Myocyte (in vitro differentiated cells): ENCODE data around the gene RAB34. TPM values are rescaled to one million over a fixed set of nuclear protein-coding genes. Genes with fewer than 3 reads are reported as not detected.

Experiments used
- DNase-seq: peaks from one replicate; pipeline ENCODE4 v3.0.0-alpha.2; 2012; ENCODE audit warnings: low read depth
- polyA plus RNA-seq: library from polyadenylated mRNA; unstranded; fragments of >200 nt; gene quantifications from one replicate; pipeline ENCODE4 v1.2.1, GENCODE V29; 2012; ENCODE audit warnings: missing spikeins
- total RNA-seq: library from RNA; depleted of rRNA; stranded (reverse); fragments of >200 nt; gene quantifications from 2 replicates; pipeline ENCODE4 v1.2.3, GENCODE V29; 2014

The RAB34 gene, protein sequence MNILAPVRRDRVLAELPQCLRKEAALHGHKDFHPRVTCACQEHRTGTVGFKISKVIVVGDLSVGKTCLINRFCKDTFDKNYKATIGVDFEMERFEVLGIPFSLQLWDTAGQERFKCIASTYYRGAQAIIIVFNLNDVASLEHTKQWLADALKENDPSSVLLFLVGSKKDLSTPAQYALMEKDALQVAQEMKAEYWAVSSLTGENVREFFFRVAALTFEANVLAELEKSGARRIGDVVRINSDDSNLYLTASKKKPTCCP
- total RNA-seq = 162 and 198 TPM in 2 replicates
- 125 TPM for polyA plus RNA-seq

- peak; percentile 90 for DNase-seq
Measured at GRCh38 chr17:28717578-28718332, at the start of gene RAB34. RAB34 (minus strand) TSS chr17:28717868; CDS start chr17:28717266, 602 bp downstream.

DNA sequence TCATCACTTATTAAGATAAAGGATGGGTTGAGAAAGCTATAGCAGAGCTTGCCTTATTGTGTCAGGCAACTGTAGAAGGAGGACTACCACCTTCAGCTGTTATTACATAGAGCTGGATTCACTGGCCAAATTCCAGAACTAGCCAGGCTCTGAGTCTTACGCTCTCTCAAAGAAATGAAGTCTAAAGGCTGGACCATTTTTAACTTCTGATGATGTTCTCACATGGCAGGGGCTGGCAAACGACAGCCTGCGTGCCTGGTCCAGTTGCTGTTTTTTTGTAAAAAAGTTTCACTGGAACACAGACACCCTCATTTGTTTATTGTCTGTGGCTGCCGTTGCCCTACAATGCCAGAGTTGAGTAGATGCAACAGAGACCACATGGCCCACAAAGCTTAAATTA lies 47.4 kb upstream of the RAB34 start:
- DNase-seq = peak; percentile 64

DNA sequence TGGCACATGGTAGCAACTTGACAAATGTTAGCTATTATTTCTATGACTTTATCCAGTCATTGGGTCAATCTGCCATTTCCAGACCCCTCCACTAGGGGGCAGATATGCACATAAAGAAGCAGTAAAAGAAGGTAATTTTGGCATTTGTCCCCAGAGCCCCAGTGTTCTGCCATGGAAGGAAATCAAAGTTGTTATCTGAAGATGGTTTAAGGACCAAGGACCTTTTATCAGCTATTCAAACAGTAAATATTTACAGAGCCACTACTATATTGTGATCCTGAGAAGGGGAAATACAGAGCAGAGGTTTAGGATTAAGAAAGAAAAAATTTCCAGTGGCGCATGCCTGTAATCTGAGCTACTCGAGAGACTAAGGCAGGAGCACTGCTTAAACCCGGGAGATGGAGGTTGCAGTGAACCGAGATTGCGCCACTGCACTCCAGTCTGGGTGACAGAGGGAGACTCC lies 46.2 kb upstream of the RAB34 start:
- peak; percentile 81 for DNase-seq

DNA sequence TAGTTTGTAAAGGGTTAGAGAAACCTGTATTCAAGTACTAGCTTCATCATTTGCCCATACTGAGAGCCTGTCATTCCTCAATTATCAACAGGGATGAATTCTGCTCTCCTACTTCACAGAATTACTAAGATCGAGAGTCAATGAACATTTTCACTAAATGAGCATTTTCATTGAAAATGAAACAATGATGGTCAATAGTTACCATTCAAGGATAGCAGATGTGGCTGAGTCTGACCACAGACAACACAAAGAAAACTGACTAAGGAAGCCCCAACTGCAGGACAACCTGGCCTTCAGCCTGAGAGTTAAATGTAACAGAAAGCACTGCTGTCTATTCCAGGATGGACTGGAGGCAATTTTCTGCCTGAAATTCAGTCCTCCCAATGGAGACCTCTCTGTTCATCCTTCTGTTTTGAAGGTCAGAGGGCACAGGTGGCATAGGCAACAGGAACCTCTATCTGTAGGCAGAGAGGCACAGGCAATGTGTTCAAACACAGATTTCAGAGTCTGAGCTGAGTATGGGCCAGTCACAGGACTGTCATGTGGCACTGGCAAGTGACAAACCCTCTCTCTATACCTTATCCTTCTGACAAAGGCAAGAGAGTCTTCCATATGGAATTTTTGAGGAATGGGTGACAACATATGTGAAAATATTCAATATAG lies 45.6 kb upstream of the RAB34 start:
- DNase-seq = no peak

DNA sequence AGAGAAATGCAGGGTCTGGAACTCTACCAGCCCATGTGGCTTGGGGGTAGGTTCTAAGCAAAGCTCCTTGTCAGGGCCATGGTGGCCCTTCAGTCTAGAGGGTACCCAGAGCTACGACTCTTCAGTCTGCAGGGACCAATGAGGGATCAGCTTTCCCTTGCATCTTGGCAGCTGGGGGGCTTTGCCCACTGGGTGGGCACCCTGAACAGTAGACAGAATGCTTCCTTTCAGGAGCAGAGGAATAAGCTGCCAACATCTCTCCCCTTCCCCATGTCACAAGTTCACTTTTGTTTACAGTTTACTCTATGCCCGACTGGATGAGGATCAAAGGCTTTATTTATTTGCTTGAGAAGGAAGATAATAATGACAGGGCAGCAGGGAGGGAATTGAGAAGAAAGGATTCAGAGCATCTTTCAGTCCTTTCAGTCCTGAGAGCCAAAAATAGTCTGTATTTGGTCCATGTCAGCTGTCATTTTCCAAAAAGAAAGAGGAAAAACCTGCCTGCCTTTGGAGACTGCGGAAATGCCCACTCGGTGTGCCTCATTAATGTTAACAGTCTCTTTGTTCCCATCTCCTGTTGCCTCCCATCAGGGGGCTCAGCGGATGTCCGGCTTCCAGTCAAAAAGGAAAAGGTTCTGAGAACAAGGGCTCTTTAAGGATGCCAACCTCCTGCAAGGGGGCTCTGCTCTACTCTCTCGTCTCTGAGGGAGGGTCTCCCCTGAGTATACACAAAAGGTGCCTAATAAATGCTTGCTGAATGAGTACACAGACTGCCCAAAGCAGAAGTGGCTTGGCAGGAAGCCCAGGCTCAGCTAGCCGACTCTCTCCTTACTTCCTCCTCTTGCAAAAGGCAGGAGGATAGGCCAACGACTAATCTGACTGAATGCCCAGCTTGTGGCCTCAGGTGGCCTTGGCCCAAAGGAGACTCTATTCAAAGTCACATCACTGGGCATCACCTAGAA lies 43.2 kb upstream of the RAB34 start:
- no peak for DNase-seq

DNA sequence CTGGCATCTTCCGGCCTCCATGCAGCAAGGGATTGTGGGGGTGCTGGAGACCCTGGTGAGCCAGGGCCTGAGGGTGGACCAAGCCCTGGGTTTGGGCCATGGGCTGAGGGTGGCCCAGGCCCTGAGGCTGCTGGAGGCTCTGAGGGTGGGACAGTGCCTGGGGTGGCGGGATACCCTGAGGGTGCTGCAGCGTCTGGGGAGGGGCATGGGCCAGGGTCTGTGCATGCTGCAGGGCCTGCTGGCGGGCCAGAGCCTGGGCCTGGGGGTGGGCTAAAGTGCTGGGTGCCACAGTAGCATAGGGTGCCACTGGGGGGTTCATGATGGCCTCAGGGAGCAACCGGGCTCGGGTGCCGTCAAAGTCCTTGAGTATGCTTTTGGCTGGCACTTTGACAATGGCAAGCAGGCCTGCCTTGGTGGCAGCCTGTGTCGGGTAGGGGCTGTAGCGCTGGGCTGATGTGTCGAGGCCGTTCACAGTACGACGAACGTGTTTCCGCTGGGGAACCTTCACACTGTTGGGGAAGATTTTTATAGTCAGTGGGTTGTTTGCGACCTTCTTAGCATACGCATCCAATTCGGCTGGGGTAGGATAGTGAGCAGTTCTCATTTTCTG lies 41.7 kb upstream of the RAB34 start:
- no peak for DNase-seq

- no peak for DNase-seq
Measured at GRCh38 chr17:28758411-28759121, 40.9 kb upstream of the RAB34 start.

DNA sequence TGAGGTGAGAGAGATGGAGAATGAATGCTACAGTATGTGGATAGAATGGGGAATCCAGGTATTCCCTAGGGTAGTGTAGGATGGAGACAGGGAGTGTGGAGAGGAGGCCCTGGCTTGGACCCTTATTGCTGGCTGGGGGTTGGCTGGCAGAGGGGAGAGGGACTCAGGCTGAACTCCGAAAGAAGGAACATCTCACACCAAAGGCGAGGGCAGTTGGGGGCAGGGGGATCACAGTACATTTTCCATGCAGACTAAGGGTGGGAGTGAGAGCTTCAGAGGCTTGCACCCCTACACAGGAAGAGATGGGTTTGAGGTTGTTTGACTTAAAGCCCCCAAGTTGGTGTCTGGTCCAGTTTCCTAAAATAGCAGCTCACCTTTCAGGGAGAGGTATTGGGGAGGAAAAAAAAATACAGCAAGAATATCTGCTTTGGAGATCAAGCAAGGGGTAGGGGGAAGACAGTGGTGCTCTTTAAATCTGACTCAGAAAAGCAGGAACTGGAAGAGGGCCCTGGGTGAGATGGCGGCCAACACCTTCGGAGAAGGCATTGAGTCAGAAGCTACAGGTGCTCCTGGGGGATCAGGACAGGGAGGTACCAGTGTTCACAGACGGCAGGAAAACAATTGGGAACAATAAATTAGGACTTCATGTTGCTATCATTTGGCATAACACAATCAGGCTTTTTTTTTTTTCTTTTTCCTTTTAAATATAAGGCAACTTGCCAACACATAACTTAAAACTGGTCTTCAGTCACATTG lies 38.6 kb upstream of the RAB34 start:
- DNase-seq = no peak

DNA sequence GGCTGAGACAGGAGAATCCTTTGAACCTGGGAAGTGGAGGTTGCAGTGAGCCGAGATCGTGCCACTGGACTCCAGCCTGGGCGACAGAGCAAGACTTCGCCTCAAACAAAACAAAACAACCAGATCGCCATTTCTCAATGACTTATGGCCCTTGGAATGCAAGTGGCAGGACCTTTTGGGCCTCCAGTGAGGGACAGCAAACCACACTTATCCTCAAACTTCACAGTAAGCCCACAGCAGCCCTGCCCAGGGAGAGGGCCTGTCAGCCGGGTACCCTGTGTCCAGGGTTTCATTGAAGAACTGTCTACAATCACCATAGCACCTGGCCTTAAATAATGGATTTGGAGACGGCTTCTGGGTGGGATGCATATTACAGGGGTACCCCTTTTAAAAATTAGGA lies 37.8 kb upstream of the RAB34 start:
- DNase-seq = peak; percentile 85

DNA sequence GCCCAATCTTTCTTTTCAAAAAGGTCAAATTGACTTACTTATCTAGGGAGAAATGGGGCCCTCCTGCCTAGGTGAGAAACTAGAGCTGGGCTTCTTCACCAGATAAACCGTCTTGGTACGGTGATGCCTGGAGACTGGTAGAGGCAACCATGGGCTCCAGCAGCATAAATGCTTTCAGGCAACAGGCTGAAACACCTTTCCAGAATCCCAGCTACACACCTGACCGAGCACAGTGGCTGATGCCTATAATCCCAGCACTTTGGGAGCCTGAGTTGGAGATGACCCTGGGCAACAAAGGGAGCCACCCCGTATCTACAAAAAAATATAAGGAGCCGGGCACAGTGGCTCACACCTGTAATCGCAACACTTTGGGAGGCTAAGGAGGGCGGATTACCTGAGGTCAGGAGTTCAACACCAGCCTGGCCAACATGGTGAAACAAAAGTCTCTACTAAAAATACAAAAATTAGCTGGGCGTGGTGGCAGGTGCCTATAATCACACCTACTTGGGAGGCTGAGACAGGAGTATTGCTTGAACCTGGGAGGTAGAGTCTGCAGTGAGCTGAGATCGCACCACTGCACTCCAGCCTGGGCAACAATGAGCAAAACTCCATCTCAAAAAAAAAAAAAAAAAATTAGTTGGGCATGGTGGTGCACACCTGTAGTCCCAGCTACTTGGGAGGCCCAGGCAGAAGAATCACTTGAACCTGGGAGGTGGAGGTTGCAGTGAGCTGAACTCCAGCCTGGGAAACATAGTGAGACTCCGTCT lies 34.1 kb upstream of the RAB34 start:
- DNase-seq = no peak

DNA sequence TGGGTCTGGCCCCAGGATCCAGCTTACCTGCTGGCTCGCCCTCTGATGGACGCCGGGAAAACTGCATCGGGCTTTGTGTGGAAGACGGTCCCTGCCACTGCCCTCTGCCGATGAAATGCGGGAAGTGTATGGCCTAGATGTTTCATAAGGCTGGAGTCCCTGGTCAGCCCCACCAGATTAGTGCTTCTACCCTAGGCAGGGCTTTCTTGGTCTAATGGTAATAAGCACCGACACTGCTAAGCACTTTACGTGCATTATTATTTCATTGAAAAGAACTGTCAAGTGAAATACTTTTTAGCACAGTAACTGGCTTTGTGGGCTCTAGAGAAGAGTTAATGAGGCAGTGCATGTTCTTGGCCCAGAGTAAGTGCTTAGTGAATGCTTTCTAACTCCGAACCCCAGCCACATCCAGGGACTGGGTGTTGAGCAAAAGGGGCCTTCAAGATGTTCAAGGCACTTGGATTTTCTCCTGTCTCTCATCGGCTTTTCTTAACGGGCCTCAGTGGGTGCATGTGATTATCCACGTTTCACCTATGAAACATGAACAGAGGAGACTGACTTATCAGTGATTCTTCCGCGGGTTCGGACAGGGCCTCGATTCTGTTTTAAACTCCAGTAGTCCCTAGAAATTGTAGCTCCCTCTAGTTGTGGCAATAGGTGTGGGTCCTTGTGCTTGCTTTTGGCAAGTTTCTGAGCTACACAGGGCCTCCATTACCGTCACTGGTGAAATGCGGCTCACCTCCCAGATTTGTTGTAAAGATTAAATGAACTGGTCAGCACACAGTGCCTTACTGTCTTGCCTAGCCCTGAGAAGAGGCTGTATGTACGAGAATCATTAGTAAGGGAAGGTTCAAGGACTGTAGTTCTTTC lies 32.7 kb upstream of the RAB34 start:
- peak; percentile 94 for DNase-seq

- DNase-seq = no peak
Measured at GRCh38 chr17:28749516-28750177, 32.0 kb upstream of the RAB34 start.

DNA sequence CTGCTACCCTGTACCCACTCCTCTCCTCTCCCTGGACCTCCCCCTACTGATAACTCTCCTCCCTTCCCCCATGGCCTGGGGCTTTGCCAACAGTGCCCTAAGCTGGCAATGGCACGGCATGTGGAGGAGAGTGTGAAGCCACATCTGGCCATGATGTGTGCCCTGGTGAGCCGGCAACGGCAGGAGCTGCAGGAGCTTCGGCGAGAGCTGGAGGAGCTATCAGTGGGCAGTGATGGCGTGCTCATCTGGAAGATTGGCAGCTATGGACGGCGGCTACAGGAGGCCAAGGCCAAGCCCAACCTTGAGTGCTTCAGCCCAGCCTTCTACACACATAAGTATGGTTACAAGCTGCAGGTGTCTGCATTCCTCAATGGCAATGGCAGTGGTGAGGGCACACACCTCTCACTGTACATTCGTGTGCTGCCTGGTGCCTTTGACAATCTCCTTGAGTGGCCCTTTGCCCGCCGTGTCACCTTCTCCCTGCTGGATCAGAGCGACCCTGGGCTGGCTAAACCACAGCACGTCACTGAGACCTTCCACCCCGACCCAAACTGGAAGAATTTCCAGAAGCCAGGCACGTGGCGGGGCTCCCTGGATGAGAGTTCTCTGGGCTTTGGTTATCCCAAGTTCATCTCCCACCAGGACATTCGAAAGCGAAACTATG lies 31.3 kb upstream of the RAB34 start:
- DNase-seq = no peak

- DNase-seq = peak; percentile 56
Measured at GRCh38 chr17:28747801-28748750, 30.4 kb upstream of the RAB34 start.

GRCh38 chr17:28747051-28747691 lies 29.5 kb upstream of the RAB34 start:
- peak; percentile 58 for DNase-seq
